ENCODE data around the gene RMP24.

The RMP24 gene

DNA sequence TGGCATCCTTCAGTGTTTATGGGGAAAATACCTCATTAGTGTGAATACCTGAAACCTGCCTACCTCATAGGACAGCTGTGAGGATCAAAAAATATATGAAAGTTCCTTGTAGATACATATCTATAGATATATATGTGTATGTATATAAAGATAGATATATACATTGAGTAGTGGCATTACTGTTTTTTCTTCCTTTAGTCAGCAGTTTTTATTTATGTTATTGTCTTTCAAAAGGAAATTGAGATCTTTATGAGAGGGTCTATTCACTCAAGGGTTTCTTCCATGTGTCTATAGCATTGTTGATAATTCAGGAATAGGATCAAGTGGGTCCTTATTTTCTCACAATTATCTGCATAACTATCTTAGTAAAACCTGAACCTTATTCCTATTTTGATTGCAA is 6.6 kb downstream of the RMP24 start:
- peaks cover 38% of the 10 kb centered on the region for H3K36me3 Mint-ChIP-seq (ENCODE audit: insufficient read depth, unreplicated experiment)
- TF ChIP-seq, protein P1, sequence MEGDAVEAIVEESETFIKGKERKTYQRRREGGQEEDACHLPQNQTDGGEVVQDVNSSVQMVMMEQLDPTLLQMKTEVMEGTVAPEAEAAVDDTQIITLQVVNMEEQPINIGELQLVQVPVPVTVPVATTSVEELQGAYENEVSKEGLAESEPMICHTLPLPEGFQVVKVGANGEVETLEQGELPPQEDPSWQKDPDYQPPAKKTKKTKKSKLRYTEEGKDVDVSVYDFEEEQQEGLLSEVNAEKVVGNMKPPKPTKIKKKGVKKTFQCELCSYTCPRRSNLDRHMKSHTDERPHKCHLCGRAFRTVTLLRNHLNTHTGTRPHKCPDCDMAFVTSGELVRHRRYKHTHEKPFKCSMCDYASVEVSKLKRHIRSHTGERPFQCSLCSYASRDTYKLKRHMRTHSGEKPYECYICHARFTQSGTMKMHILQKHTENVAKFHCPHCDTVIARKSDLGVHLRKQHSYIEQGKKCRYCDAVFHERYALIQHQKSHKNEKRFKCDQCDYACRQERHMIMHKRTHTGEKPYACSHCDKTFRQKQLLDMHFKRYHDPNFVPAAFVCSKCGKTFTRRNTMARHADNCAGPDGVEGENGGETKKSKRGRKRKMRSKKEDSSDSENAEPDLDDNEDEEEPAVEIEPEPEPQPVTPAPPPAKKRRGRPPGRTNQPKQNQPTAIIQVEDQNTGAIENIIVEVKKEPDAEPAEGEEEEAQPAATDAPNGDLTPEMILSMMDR (IDR thresholded peaks at IDR 0.05; ENCODE audit: insufficient read depth in 1 of 2, low read depth in 1 of 2, low read length in 1 of 2, severe bottlenecking in 1 of 2, unreplicated experiment in 1 of 2) = no peak
- no TSS peak for BruUV-seq (replicated peaks)
- CTCF ChIA-PET = no interaction called here
- H3K4me1 Mint-ChIP-seq (ENCODE audit: low read depth, unreplicated experiment) = peaks cover 3% of the 10 kb centered on the region
- H3K9me3 Mint-ChIP-seq (ENCODE audit: unreplicated experiment) = no peaks in the 10 kb centered on the region
- Histone ChIP-seq H3K9me3 (no peaks in the 10 kb centered on the region), H3K4me1 (no peaks in the 10 kb centered on the region), H3K27me3 (replicated peaks; ENCODE audit: control insufficient read depth, insufficient read depth, low read length) (no peaks in the 10 kb centered on the region), H3K36me3 (ENCODE audit: control insufficient read depth, insufficient read depth, low read length) (no peaks in the 10 kb centered on the region), H3K4me3 (ENCODE audit: low read depth, low read length) (no peak overlapping the region)
- H3K27ac Mint-ChIP-seq (ENCODE audit: unreplicated experiment) = no peak overlapping the region
- no peak for DNase-seq
- no peaks in the 10 kb centered on the region for H3K27me3 Mint-ChIP-seq (ENCODE audit: insufficient read depth, unreplicated experiment)
- intact Hi-C loops (cut with micrococcal nuclease; ENCODE audit: unreplicated experiment) = no loop called here
- POLR2A ChIA-PET = no interaction called here
- no peak overlapping the region for H3K4me3 Mint-ChIP-seq (ENCODE audit: unreplicated experiment)

DNA sequence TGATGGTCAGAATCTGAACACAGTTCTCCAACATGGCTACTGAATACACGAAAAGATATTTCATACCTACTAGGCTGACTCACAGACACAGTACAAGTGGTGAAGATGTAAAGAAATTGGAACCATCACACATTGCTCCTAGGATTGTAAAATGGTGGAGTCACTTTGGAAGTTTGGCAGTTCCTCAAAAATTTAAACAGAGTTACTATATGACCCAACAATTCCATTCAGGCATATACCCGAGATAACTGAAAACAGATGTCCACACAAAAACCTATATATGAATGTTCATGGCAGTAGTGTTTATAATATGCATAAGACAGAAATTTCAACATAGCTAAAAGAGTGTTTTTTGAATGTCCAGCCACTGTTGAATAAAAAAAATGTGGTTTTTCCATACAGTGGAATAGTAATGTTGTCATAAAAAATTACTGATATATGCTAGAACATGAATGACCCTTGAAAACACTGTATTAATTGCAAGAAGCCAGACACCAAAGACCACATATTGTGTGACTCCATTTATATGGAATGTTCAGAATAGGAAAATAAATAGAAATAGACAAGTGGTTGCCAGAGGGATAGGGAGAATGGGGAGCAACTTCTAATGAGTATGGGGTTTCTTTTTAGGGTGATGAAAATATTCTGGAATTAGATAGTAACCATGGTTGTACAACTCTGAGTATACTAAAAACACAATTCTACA is 10.1 kb downstream of the RMP24 start:
- Mint-ChIP-seq H3K9me3 (ENCODE audit: unreplicated experiment) (no peaks in the 10 kb centered on the region), H3K27me3 (ENCODE audit: insufficient read depth, unreplicated experiment) (no peaks in the 10 kb centered on the region), H3K4me3 (ENCODE audit: unreplicated experiment) (no peak overlapping the region), H3K4me1 (ENCODE audit: low read depth, unreplicated experiment) (no peaks in the 10 kb centered on the region), H3K27ac (ENCODE audit: unreplicated experiment) (no peak overlapping the region), H3K36me3 (ENCODE audit: insufficient read depth, unreplicated experiment) (peaks cover 21% of the 10 kb centered on the region)
- ChIA-PET POLR2A (no interaction called here), CTCF (no interaction called here)
- Histone ChIP-seq H3K4me1 (no peaks in the 10 kb centered on the region), H3K36me3 (ENCODE audit: control insufficient read depth, insufficient read depth, low read length) (no peaks in the 10 kb centered on the region), H3K27me3 (replicated peaks; ENCODE audit: control insufficient read depth, insufficient read depth, low read length) (no peaks in the 10 kb centered on the region), H3K4me3 (ENCODE audit: low read depth, low read length) (no peak overlapping the region), H3K9me3 (no peaks in the 10 kb centered on the region)
- TF ChIP-seq, protein P1 (IDR thresholded peaks at IDR 0.05; ENCODE audit: insufficient read depth in 1 of 2, low read depth in 1 of 2, low read length in 1 of 2, severe bottlenecking in 1 of 2, unreplicated experiment in 1 of 2) = no peak
- no peak for DNase-seq
- BruUV-seq (replicated peaks) = no TSS peak
- intact Hi-C loops (cut with micrococcal nuclease; ENCODE audit: unreplicated experiment) = no loop called here

DNA sequence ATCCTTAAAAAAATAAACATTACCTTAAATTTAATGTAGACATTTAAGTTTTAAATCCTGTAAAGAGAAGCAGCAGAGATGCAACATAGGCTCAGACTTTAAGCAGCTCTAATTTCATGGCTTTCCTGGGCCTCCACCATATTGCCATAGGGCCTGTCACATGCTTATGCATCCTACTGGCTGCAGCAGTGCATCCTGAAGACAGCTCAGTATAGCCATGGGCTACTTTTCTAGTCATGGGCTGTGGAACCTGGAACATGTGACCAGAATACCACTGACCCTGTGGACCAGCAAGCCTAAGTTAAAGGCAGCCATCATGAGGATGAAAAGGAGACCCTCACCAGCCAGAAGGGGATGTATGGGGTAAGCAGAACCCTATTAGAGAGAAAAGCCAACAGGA is 10.7 kb downstream of the RMP24 start:
- H3K4me1 Mint-ChIP-seq (ENCODE audit: low read depth, unreplicated experiment) = no peaks in the 10 kb centered on the region
- Histone ChIP-seq H3K9me3 (no peaks in the 10 kb centered on the region), H3K4me1 (no peaks in the 10 kb centered on the region), H3K36me3 (ENCODE audit: control insufficient read depth, insufficient read depth, low read length) (no peaks in the 10 kb centered on the region), H3K4me3 (ENCODE audit: low read depth, low read length) (no peak overlapping the region), H3K27me3 (replicated peaks; ENCODE audit: control insufficient read depth, insufficient read depth, low read length) (no peaks in the 10 kb centered on the region)
- no peaks in the 10 kb centered on the region for H3K9me3 Mint-ChIP-seq (ENCODE audit: unreplicated experiment)
- H3K27ac Mint-ChIP-seq (ENCODE audit: unreplicated experiment) = no peak overlapping the region
- no peak for DNase-seq
- ChIA-PET POLR2A (no interaction called here), CTCF (no interaction called here)
- BruUV-seq (replicated peaks) = no TSS peak
- H3K4me3 Mint-ChIP-seq (ENCODE audit: unreplicated experiment) = no peak overlapping the region
- no peaks in the 10 kb centered on the region for H3K27me3 Mint-ChIP-seq (ENCODE audit: insufficient read depth, unreplicated experiment)
- peaks cover 15% of the 10 kb centered on the region for H3K36me3 Mint-ChIP-seq (ENCODE audit: insufficient read depth, unreplicated experiment)
- TF ChIP-seq, protein P1 (IDR thresholded peaks at IDR 0.05; ENCODE audit: insufficient read depth in 1 of 2, low read depth in 1 of 2, low read length in 1 of 2, severe bottlenecking in 1 of 2, unreplicated experiment in 1 of 2) = no peak
- intact Hi-C loops (cut with micrococcal nuclease; ENCODE audit: unreplicated experiment) = no loop called here

All from Caco-2 (cell line).